Esophagus squamous epithelium (tissue), 4 donors: ENCODE results near the gene LRIG2.

Experiments
- CTCF ChIP-seq, 6 experiments: fragments of 450-650 bp in 4 of 6; fragments of 200-600 bp in 2 of 6; sonication (generic) in 2 of 6; IDR thresholded peaks; one replicate each; pipeline ENCODE4 v1.5.1; 2016 to 2019; ENCODE audit warnings: antibody characterized with exemption in 6 of 6, mild to moderate bottlenecking in 4 of 6, moderate library complexity in 4 of 6
- POLR2A ChIP-seq, 4 donors: fragments of 450-650 bp; IDR thresholded peaks; one replicate each; pipeline ENCODE4 v1.6.1; 2017; ENCODE audit warnings: antibody characterized with exemption in 4 of 4, mild to moderate bottlenecking in 4 of 4, moderate library complexity in 3 of 4

- TF ChIP-seq POLR2A (IDR thresholded peaks at IDR 0.05) (no peak), CTCF (IDR thresholded peaks at IDR 0.05) (no peak)
Observed at GRCh38 chr1:113074237-113074636, 1.2 kb downstream of the LRIG2 start.
